Progenitor cell of endocrine pancreas (in vitro differentiated cells): Measurements from ENCODE around the gene RBPMS2. TPM values are rescaled to one million over a fixed set of nuclear protein-coding genes. Genes with fewer than 3 reads are reported as not detected.
"Not testable (repeated sequence)": the region's sequence is repeated elsewhere in the genome, so short reads cannot be mapped to it uniquely, and the experiment has no call there.

ENCODE experiments used
- DNase-seq: peaks from one replicate; pipeline ENCODE4 v3.0.0; 2021; ENCODE audit warnings: low spot score; ENCODE audit not compliant: unreplicated experiment
- H3K27ac Mint-ChIP-seq: 2 replicates; pipeline ENCODE4 v1.8.0; 2021; ENCODE audit warnings: mild to moderate bottlenecking, moderate library complexity, mixed read lengths
- H3K27me3 Mint-ChIP-seq: 2 replicates; pipeline ENCODE4 v1.8.0; 2021; ENCODE audit warnings: mixed read lengths
- H3K36me3 Mint-ChIP-seq: 2 replicates; pipeline ENCODE4 v1.8.0; 2022; ENCODE audit warnings: mixed read lengths; ENCODE audit not compliant: insufficient read depth
- H3K4me1 Mint-ChIP-seq: 2 replicates; pipeline ENCODE4 v1.8.0; 2021; ENCODE audit warnings: low read depth, mixed read lengths
- H3K4me3 Mint-ChIP-seq: 2 replicates; pipeline ENCODE4 v1.8.0; 2021; ENCODE audit warnings: low read depth, mild to moderate bottlenecking, moderate library complexity, mixed read lengths
- H3K9me3 Mint-ChIP-seq: 2 replicates; pipeline ENCODE4 v1.8.0; 2021; ENCODE audit warnings: low read depth, mixed read lengths
- long read RNA-seq: library from polyadenylated mRNA; unstranded; transcript quantifications from one replicate; pipeline ENCODE4 v2.0.0, GENCODE V29; 2020
- total RNA-seq: library from RNA; stranded (reverse); gene quantifications from 2 replicates; pipeline ENCODE4 v1.2.1, GENCODE V29; 2021
- TF ChIP-seq, protein P1 (sequence below): fragments of 200-600 bp; sonication (generic); IDR thresholded peaks from one replicate; pipeline ENCODE4 v1.5.0; 2021; ENCODE audit warnings: antibody characterized with exemption, mild to moderate bottlenecking; ENCODE audit not compliant: unreplicated experiment

RBPMS2 gene
- total RNA-seq = 37.5 and 39.8 TPM in 2 replicates
- long read RNA-seq, partial matches to known transcripts = 2 of 2 reads
- long read RNA-seq, other reads (novel, unspliced or antisense) = 0 of 2 reads

- Mint-ChIP-seq H3K27me3 (peaks cover 7% of the 10 kb centered on the region), H3K27ac (peak within 1 kb of the TSS; percentile 89), H3K4me1 (peaks cover 17% of the 10 kb centered on the region)
Observed at GRCh38 chr15:64775551-64776401, at the start of gene RBPMS2. TSS of gene RBPMS2 (minus strand) at chr15:64775589. CDS start at chr15:64775319, 270 bp downstream.

GRCh38 chr15:64824929-64825430, 49.6 kb upstream of the RBPMS2 start:
- Mint-ChIP-seq H3K9me3 (no peaks in the 10 kb centered on the region), H3K36me3 (peaks cover 5% of the 10 kb centered on the region), H3K27ac (no peak overlapping the region), H3K4me1 (peaks cover 8% of the 10 kb centered on the region), H3K27me3 (peaks cover 25% of the 10 kb centered on the region), H3K4me3 (peak overlapping the region; percentile 80)
- TF ChIP-seq, protein P1, sequence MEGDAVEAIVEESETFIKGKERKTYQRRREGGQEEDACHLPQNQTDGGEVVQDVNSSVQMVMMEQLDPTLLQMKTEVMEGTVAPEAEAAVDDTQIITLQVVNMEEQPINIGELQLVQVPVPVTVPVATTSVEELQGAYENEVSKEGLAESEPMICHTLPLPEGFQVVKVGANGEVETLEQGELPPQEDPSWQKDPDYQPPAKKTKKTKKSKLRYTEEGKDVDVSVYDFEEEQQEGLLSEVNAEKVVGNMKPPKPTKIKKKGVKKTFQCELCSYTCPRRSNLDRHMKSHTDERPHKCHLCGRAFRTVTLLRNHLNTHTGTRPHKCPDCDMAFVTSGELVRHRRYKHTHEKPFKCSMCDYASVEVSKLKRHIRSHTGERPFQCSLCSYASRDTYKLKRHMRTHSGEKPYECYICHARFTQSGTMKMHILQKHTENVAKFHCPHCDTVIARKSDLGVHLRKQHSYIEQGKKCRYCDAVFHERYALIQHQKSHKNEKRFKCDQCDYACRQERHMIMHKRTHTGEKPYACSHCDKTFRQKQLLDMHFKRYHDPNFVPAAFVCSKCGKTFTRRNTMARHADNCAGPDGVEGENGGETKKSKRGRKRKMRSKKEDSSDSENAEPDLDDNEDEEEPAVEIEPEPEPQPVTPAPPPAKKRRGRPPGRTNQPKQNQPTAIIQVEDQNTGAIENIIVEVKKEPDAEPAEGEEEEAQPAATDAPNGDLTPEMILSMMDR = no peak
- no peak for DNase-seq

More at GRCh38 chr15:64775551-64776401, at the start of gene RBPMS2:
- TF ChIP-seq, protein P1 = no peak
- Mint-ChIP-seq H3K9me3 (no peaks in the 10 kb centered on the region), H3K4me3 (peak within 1 kb of the TSS; percentile 87), H3K36me3 (no peaks in the 10 kb centered on the region)
- DNase-seq = peak; percentile 29

GRCh38 chr15:64816452-64816851, 41.1 kb upstream of the RBPMS2 start:
- no peaks in the 10 kb centered on the region for H3K9me3 Mint-ChIP-seq
- H3K27ac Mint-ChIP-seq = no peak overlapping the region
- TF ChIP-seq, protein P1 = no peak
- H3K4me1 Mint-ChIP-seq = peaks cover 2% of the 10 kb centered on the region
- DNase-seq = no peak
- H3K27me3 Mint-ChIP-seq = no peaks in the 10 kb centered on the region
- peaks cover 2% of the 10 kb centered on the region for H3K36me3 Mint-ChIP-seq
- no peak overlapping the region for H3K4me3 Mint-ChIP-seq

DNA sequence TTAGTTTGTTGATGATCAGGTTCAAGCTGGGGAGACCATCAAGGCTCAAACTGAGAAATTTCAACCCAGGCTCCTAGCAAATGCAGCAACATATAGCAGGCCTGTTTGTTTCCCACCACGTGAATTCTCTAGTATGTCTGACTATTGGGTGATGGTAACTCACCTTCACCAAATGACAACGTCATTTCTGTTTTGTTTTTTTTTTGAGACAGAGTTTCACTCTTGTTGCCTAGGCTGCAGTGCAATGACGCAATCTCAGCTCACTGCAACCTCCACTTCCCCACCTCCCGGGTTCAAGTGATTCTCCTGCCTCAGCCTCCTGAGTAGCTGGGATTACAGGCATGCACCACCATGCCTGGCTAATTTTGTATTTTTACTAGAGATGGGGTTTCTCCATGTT, 39.6 kb upstream of the RBPMS2 start:
- not testable (repeated sequence) for H3K27ac Mint-ChIP-seq, H3K36me3 Mint-ChIP-seq, H3K27me3 Mint-ChIP-seq

DNA sequence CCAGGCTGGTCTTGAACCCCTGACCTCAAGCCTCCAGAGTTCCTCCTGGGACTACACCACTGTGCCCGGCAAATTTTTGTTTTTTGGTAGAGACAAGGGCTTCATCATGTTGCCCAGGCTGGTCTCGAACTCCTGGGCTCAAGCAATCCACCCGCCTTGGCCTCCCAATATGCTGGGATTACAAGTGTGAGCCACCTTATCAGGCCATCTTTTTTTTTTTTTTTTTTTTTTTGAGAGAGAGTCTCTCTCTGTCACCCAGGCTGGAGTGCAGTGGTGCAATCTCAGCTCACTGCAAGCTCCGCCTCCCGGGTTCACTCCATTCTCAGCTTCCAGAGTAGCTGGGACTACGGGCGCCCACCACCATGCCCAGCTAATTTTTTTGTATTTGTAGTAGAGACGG, 38.9 kb upstream of the RBPMS2 start:
- H3K27me3 Mint-ChIP-seq, H3K36me3 Mint-ChIP-seq, DNase-seq, H3K4me1 Mint-ChIP-seq, H3K9me3 Mint-ChIP-seq, H3K4me3 Mint-ChIP-seq, H3K27ac Mint-ChIP-seq: not testable (repeated sequence)

More for the DNA sequence above, 39.6 kb upstream of the RBPMS2 start:
- not testable (repeated sequence) for H3K4me3 Mint-ChIP-seq, H3K4me1 Mint-ChIP-seq, H3K9me3 Mint-ChIP-seq, DNase-seq

- peaks cover 8% of the 10 kb centered on the region for H3K27me3 Mint-ChIP-seq
- no peak overlapping the region for H3K4me3 Mint-ChIP-seq
- H3K27ac Mint-ChIP-seq = peak overlapping the region; percentile 57
- H3K9me3 Mint-ChIP-seq = no peaks in the 10 kb centered on the region
- TF ChIP-seq, protein P1 = no peak
- no peak for DNase-seq
- H3K4me1 Mint-ChIP-seq = peaks cover 2% of the 10 kb centered on the region
- H3K36me3 Mint-ChIP-seq = no peaks in the 10 kb centered on the region
Observed at GRCh38 chr15:64813075-64813474, 37.7 kb upstream of the RBPMS2 start.
